HTR-8/SVneo (cell line): ENCODE results near the gene KTN1.

Source experiments
- DNase-seq: peaks from one replicate; pipeline ENCODE4 v3.0.0; 2011; ENCODE audit warnings: low spot score, mixed read lengths; ENCODE audit not compliant: insufficient read length
- FAIRE-seq: peaks from 2 replicates; lab custom pipeline; 2011; peaks lifted over from hg19 to GRCh38; lab: Jason Lieb, UNC

Gene KTN1

GRCh38 chr14:55572578-55572977 is 7.4 kb upstream of the KTN1 start:
- peak; percentile 97 for FAIRE-seq

GRCh38 chr14:55574988-55575387 is 5.0 kb upstream of the KTN1 start:
- FAIRE-seq (peak; percentile 23), DNase-seq (no peak)

More at GRCh38 chr14:55572578-55572977, 7.4 kb upstream of the KTN1 start:
- no peak for DNase-seq

GRCh38 chr14:55577229-55577628 is 2.8 kb upstream of the KTN1 start:
- FAIRE-seq (peak; percentile 81), DNase-seq (no peak)

- peak; percentile 44 for FAIRE-seq
- no peak for DNase-seq
These were observed 1.5 kb upstream of the KTN1 start for GRCh38 chr14:55578511-55578910.

GRCh38 chr14:55580470-55581341 is 699 bp downstream of the KTN1 start:
- DNase-seq (peak; percentile 43), FAIRE-seq (no peak)

- FAIRE-seq (peak; percentile 97), DNase-seq (no peak)
These were observed 1.4 kb downstream of the KTN1 start for GRCh38 chr14:55581342-55581771.

- no peak for FAIRE-seq
- DNase-seq = no peak
These were observed 2.7 kb downstream of the KTN1 start for GRCh38 chr14:55582746-55583145.

GRCh38 chr14:55583942-55584468 is 4.0 kb downstream of the KTN1 start:
- DNase-seq (no peak), FAIRE-seq (peak; percentile 87)

- DNase-seq (no peak), FAIRE-seq (peak; percentile 79)
These were observed 5.8 kb downstream of the KTN1 start for GRCh38 chr14:55585854-55586253.

GRCh38 chr14:55586411-55586810 is 6.4 kb downstream of the KTN1 start:
- DNase-seq = no peak
- FAIRE-seq = no peak

GRCh38 chr14:55587847-55588246 is 7.8 kb downstream of the KTN1 start:
- DNase-seq (no peak), FAIRE-seq (no peak)

GRCh38 chr14:55588259-55588699 is 8.3 kb downstream of the KTN1 start:
- DNase-seq (no peak), FAIRE-seq (peak; percentile 93)

GRCh38 chr14:55589171-55589570 is 9.2 kb downstream of the KTN1 start:
- no peak for FAIRE-seq
- DNase-seq = no peak

- no peak for DNase-seq
- FAIRE-seq = peak; percentile 68
These were observed 12.4 kb downstream of the KTN1 start for GRCh38 chr14:55592436-55592835.

- DNase-seq = no peak
- no peak for FAIRE-seq
These were observed 13.7 kb downstream of the KTN1 start for GRCh38 chr14:55593698-55594097.

- peak; percentile 66 for FAIRE-seq
- DNase-seq = no peak
These were observed 19.4 kb downstream of the KTN1 start for GRCh38 chr14:55599250-55599879.

- peak; percentile 61 for DNase-seq
- FAIRE-seq = peak; percentile 91
These were observed 21.0 kb downstream of the KTN1 start for GRCh38 chr14:55600784-55601561.

GRCh38 chr14:55603401-55603953 is 23.5 kb downstream of the KTN1 start:
- no peak for DNase-seq
- FAIRE-seq = peak; percentile 38

GRCh38 chr14:55604488-55604887 is 24.5 kb downstream of the KTN1 start:
- FAIRE-seq = peak; percentile 81
- no peak for DNase-seq

- DNase-seq = no peak
- FAIRE-seq = peak; percentile 4
These were observed 25.0 kb downstream of the KTN1 start for GRCh38 chr14:55604900-55605418.
